B cell (primary cell): ENCODE data around the gene ZNF579. TPM values are rescaled to one million over a fixed set of nuclear protein-coding genes. Genes with fewer than 3 reads are reported as not detected.
A peak's percentile ranks its signal among the peaks of the same experiment; 100 is the strongest.

Source experiments
- ATAC-seq: fragments of 200-7000 bp; cut with Tn5 transposase; one replicate; pipeline ENCODE4 v1.10.0; 2021; ENCODE audit warnings: low read depth, mild to moderate bottlenecking, moderate number of reproducible peaks, moderate library complexity
- CTCF ChIA-PET: fragments of 350-600 bp; sonication (Branson Sonifier 250); formaldehyde crosslinking; loops from one replicate; lab custom pipeline; 2021; ENCODE audit warnings: antibody characterized with exemption, inconsistent platforms; lab: Charles Lee
- POLR2A ChIA-PET: fragments of 350-600 bp; sonication (Branson Sonifier 250); formaldehyde crosslinking; loops from one replicate; lab custom pipeline; 2021; ENCODE audit warnings: antibody characterized with exemption; lab: Charles Lee
- DNase-seq: peaks from one replicate; pipeline ENCODE4 v3.0.0; 2013
- H2AFZ ChIP-seq: 2 replicates; pipeline ENCODE4 v1.6.1; 2012; ENCODE audit warnings: mild to moderate bottlenecking, low read depth, low read length; ENCODE audit not compliant: insufficient read depth, poor library complexity, severe bottlenecking
- H3K27ac ChIP-seq, 2 donors: 1 replicate in 1 of 2; 2 replicates in 1 of 2; pipeline ENCODE4 v1.5.1; 2012 to 2013; ENCODE audit warnings: low read length in 2 of 2, mild to moderate bottlenecking in 2 of 2, moderate library complexity in 1 of 2
- H3K27me3 ChIP-seq, 4 experiments: fragments of 200-600 bp in 1 of 4; sonication (generic) in 1 of 4; replicated peaks in 1 of 4; 1 replicate in 2 of 4; 2 replicates in 2 of 4; pipeline versions ENCODE4 v1.6.1 to v1.7.0; 2013 to 2016; ENCODE audit warnings: low read length in 3 of 4, mild to moderate bottlenecking in 2 of 4, mixed read lengths in 1 of 4, moderate library complexity in 1 of 4; ENCODE audit not compliant: insufficient read depth in 4 of 4, control insufficient read depth in 3 of 4; ENCODE audit errors: control extremely low read depth in 1 of 4
- H3K36me3 ChIP-seq, 2 experiments: replicated peaks in 1 of 2; 1 replicate in 1 of 2; 2 replicates in 1 of 2; pipeline versions ENCODE4 v1.6.1 to v1.7.1; 2013; ENCODE audit warnings: low read length in 1 of 2; ENCODE audit not compliant: insufficient read depth in 2 of 2, control insufficient read depth in 1 of 2; ENCODE audit errors: control extremely low read depth in 1 of 2, extremely low read depth in 1 of 2
- H3K4me1 ChIP-seq, 2 donors: fragments of 200-600 bp in 1 of 2; sonication (generic) in 1 of 2; 1 replicate in 1 of 2; 2 replicates in 1 of 2; pipeline versions ENCODE4 v1.5.1 to v1.6.1; 2013 to 2017; ENCODE audit warnings: low read length in 2 of 2; ENCODE audit not compliant: control insufficient read depth in 2 of 2, insufficient read depth in 2 of 2
- H3K4me2 ChIP-seq: replicated peaks from 2 replicates; pipeline ENCODE3; 2012; ENCODE audit warnings: mild to moderate bottlenecking, low read depth, low read length; ENCODE audit not compliant: poor library complexity, severe bottlenecking
- H3K4me3 ChIP-seq, 5 experiments: fragments of 200-600 bp in 1 of 5; sonication (generic) in 1 of 5; 1 replicate in 3 of 5; 2 replicates in 2 of 5; pipeline versions ENCODE4 v1.5.1 to v1.7.0; 2011 to 2016; ENCODE audit warnings: low read length in 4 of 5, mild to moderate bottlenecking in 4 of 5, low read depth in 2 of 5, control low read depth in 1 of 5, moderate library complexity in 1 of 5; ENCODE audit not compliant: insufficient read depth in 1 of 5; ENCODE audit errors: control extremely low read depth in 1 of 5, extremely low read depth in 1 of 5
- H3K79me2 ChIP-seq: fragments of 200-600 bp; sonication (generic); one replicate; pipeline ENCODE4 v1.6.0; 2016; ENCODE audit warnings: low read length; ENCODE audit not compliant: control insufficient read depth, insufficient read depth
- H3K9ac ChIP-seq: fragments of 200-600 bp; sonication (generic); 2 replicates; pipeline ENCODE4 v1.6.1; 2017; ENCODE audit warnings: mild to moderate bottlenecking, low read length, moderate library complexity
- H3K9me3 ChIP-seq, 3 donors: one replicate each; pipeline versions ENCODE4 v1.6.1 to v1.7.1; 2013; ENCODE audit warnings: low read length in 2 of 3; ENCODE audit not compliant: control insufficient read depth in 2 of 3, insufficient read depth in 1 of 3; ENCODE audit errors: control extremely low read depth in 1 of 3
- H4K20me1 ChIP-seq: 2 replicates; pipeline ENCODE4 v1.6.0; 2012; ENCODE audit warnings: mild to moderate bottlenecking, low read length; ENCODE audit not compliant: insufficient read depth, control insufficient read depth, poor library complexity, severe bottlenecking
- H3K27ac Mint-ChIP-seq: one replicate; pipeline ENCODE4 v1.8.0; 2021; ENCODE audit warnings: mixed read lengths
- H3K27me3 Mint-ChIP-seq: one replicate; pipeline ENCODE4 v1.8.0; 2021; ENCODE audit warnings: mixed read lengths
- H3K4me1 Mint-ChIP-seq: one replicate; pipeline ENCODE4 v1.8.0; 2021; ENCODE audit warnings: mixed read lengths
- H3K4me3 Mint-ChIP-seq: one replicate; pipeline ENCODE4 v1.8.0; 2021; ENCODE audit warnings: mixed read lengths
- H3K9me3 Mint-ChIP-seq: one replicate; pipeline ENCODE4 v1.8.0; 2022; ENCODE audit warnings: mixed read lengths; ENCODE audit not compliant: insufficient read depth
- EZH2 ChIP-seq: IDR thresholded peaks from 2 replicates; pipeline ENCODE4 v1.6.1; 2012; ENCODE audit warnings: borderline replicate concordance, low read depth, mild to moderate bottlenecking, moderate library complexity, low read length; ENCODE audit not compliant: insufficient read depth, poor library complexity, severe bottlenecking
- WGBS: methylation state at CpG from one replicate; pipeline ENCODE4 v1.1.5; 2013; ENCODE audit warnings: missing lambda C conversion rate; ENCODE audit not compliant: insufficient coverage; 5-methylcytosine and 5-hydroxymethylcytosine counted together
- intact Hi-C: fragments of 100-400 bp; cut with micrococcal nuclease; formaldehyde crosslinking; loops from one replicate; pipeline ENCODE4 v1.10.0; 2022
- polyA plus RNA-seq: library from polyadenylated mRNA; depleted of rRNA; stranded (reverse); fragments of >200 nt; gene quantifications from 2 replicates; pipeline ENCODE4 v1.2.3, GENCODE V29; 2012
- total RNA-seq, 2 donors: library from RNA; stranded (reverse); fragments of 120-200 nt in 1 of 2; gene quantifications; 1 replicate in 1 of 2; 2 replicates in 1 of 2; pipeline versions ENCODE4 v1.2.3 to v1.2.4, GENCODE V29; 2013 to 2022
- TF ChIP-seq, protein P1 (sequence below): fragments of 200-600 bp; IDR thresholded peaks from one replicate; pipeline ENCODE4 v1.8.0; 2022; ENCODE audit warnings: antibody characterized with exemption, mild to moderate bottlenecking

Gene ZNF579
- total and polyA plus RNA-seq, 2 donors (not counting 1 experiment from before 2014, with no cell fraction given): 3.7 to 10.3 TPM

DNA sequence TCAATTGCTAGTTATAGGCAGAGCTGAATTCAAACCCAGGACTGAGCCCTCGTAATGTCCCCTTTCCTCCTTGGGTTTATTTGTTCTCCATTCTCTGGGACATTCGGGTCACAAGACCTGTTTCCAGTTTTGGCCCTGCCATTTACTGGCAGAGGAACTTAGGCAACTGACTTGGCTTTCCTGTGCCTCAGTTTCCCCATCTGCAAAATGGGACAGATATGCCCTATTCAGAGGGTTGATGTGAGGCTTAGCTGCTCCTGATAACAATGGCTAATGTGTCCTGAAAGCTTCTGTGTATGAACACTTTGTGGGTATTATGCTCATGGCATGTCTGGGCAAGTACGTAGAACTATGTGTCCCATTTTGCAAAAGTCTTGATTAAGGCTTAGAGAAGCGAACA, 20.4 kb upstream of the ZNF579 start:
- peaks cover 0 to 8% (median 0%) of the 10 kb centered on the region in 3 donors for H3K9me3 ChIP-seq
- TF ChIP-seq, protein P1, sequence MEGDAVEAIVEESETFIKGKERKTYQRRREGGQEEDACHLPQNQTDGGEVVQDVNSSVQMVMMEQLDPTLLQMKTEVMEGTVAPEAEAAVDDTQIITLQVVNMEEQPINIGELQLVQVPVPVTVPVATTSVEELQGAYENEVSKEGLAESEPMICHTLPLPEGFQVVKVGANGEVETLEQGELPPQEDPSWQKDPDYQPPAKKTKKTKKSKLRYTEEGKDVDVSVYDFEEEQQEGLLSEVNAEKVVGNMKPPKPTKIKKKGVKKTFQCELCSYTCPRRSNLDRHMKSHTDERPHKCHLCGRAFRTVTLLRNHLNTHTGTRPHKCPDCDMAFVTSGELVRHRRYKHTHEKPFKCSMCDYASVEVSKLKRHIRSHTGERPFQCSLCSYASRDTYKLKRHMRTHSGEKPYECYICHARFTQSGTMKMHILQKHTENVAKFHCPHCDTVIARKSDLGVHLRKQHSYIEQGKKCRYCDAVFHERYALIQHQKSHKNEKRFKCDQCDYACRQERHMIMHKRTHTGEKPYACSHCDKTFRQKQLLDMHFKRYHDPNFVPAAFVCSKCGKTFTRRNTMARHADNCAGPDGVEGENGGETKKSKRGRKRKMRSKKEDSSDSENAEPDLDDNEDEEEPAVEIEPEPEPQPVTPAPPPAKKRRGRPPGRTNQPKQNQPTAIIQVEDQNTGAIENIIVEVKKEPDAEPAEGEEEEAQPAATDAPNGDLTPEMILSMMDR: no peak
- no peak for TF ChIP-seq EZH2
- no peaks in the 10 kb centered on the region for H4K20me1 ChIP-seq
- H3K79me2 ChIP-seq: peaks cover 4% of the 10 kb centered on the region
- Mint-ChIP-seq H3K27me3 (no peaks in the 10 kb centered on the region), H3K4me1 (peaks cover 31% of the 10 kb centered on the region), H3K4me3 (peak overlapping the region; percentile 100), H3K9me3 (no peaks in the 10 kb centered on the region), H3K27ac (peak overlapping the region; percentile 88)
- H3K9ac ChIP-seq: peak overlapping the region; percentile 88
- peak overlapping the region; percentile 92 for H2AFZ ChIP-seq
- 90% methylated on average over 4 of the region's 4 CpGs for WGBS
- intact Hi-C loops: loop anchor here (10.0 kb wide), 2 partner anchors 316 to 346 kb away; partner anchors contain the start of genes BRSK1, HSPBP1 and PPP6R1
- peak overlapping the region; percentile 60 to 67 for H3K27ac ChIP-seq
- POLR2A ChIA-PET: interaction anchor here (0.6 to 2.4 kb wide), 5 partner anchors 17 to 126 kb away, joined by 4 to 12 read pairs (median 4); partner anchors contain the start of genes U2AF2, ZNF581 and ZNF784
- CTCF ChIA-PET: interaction anchor here (0.9 to 1.7 kb wide), 3 partner anchors 31 to 459 kb away, joined by 3 to 6 read pairs (median 3); no protein-coding TSS in a partner anchor
- H3K36me3 ChIP-seq: peaks cover 0 to 7% of the 10 kb centered on the region in 2 experiments
- H3K4me2 ChIP-seq: peak overlapping the region; percentile 83
- H3K27me3 ChIP-seq: no peaks in the 10 kb centered on the region
- H3K4me1 ChIP-seq: peaks cover 10 to 32% of the 10 kb centered on the region in 2 donors
- no peak for ATAC-seq
- peak overlapping the region in 4 of 5 experiments; percentile 47 to 97 (median 86) for H3K4me3 ChIP-seq
- DNase-seq: no peak

DNA sequence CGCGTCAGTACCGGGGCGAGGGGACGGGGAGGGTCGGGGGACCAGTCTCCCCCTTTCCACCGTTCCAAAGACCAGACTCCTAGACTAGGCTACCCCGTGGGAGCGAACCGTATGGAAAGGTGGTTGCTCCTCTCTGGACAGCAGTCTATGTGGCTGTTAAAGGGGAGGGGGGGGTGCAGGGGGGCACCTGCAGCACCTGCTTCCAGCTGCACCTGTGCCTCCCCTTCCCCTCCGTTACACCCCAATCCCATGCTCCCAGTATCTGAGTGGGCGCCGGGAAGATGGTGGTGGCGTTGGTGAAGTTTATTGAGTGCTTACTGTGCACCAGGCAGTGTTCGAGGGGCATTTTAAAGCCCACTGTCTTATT, 20.0 kb upstream of the ZNF579 start:
- Histone ChIP-seq H3K4me1 (peaks cover 10 to 29% of the 10 kb centered on the region in 2 donors), H3K27me3 (no peaks in the 10 kb centered on the region), H2AFZ (peak overlapping the region; percentile 92), H4K20me1 (no peaks in the 10 kb centered on the region), H3K27ac (peak overlapping the region; percentile 60 to 67), H3K4me3 (peak overlapping the region; percentile 8 to 97 (median 82)), H3K9ac (peak overlapping the region; percentile 88), H3K36me3 (peaks cover 0 to 12% of the 10 kb centered on the region in 2 experiments), H3K4me2 (peak overlapping the region; percentile 83), H3K79me2 (peaks cover 4% of the 10 kb centered on the region), H3K9me3 (peaks cover 0 to 8% (median 0%) of the 10 kb centered on the region in 3 donors)
- intact Hi-C loops: loop anchor here (10.0 kb wide), 2 partner anchors 316 to 346 kb away; partner anchors contain the start of genes BRSK1, HSPBP1 and PPP6R1
- ATAC-seq (no peak), DNase-seq (no peak)
- 0% methylated on average over 1 of the region's 15 CpGs for WGBS
- peak overlapping the region; percentile 100 for H3K4me3 Mint-ChIP-seq
- TF ChIP-seq EZH2: no peak
- TF ChIP-seq, protein P1: no peak
- H3K9me3 Mint-ChIP-seq: no peaks in the 10 kb centered on the region
- ChIA-PET POLR2A (interaction anchor here (0.6 to 2.4 kb wide), 7 partner anchors 13 to 321 kb away, joined by 4 to 12 read pairs (median 4); partner anchors contain the start of genes HSPBP1, U2AF2, ZNF581 and ZNF784), CTCF (interaction anchor here (0.9 to 1.7 kb wide), 2 partner anchors 31 to 96 kb away, joined by 3 to 6 read pairs; no protein-coding TSS in a partner anchor)
- H3K27ac Mint-ChIP-seq: peak overlapping the region; percentile 88
- H3K27me3 Mint-ChIP-seq: no peaks in the 10 kb centered on the region
- peaks cover 28% of the 10 kb centered on the region for H3K4me1 Mint-ChIP-seq
